Hepatocyte (in vitro differentiated cells): ENCODE results near the gene KRTAP5-1.

Experiments
- EZH2 ChIP-seq: fragments of 200-600 bp; sonication (generic); IDR thresholded peaks from 2 replicates; pipeline ENCODE4 v1.6.1; 2016; ENCODE audit warnings: antibody characterized with exemption, mild to moderate bottlenecking, borderline replicate concordance
- EZH2phosphoT487 ChIP-seq: fragments of 200-600 bp; sonication (generic); IDR thresholded peaks from one replicate; pipeline ENCODE4 v1.6.1; 2018; ENCODE audit warnings: antibody characterized with exemption, mild to moderate bottlenecking, low read depth, moderate library complexity; ENCODE audit not compliant: unreplicated experiment, severe bottlenecking

DNA sequence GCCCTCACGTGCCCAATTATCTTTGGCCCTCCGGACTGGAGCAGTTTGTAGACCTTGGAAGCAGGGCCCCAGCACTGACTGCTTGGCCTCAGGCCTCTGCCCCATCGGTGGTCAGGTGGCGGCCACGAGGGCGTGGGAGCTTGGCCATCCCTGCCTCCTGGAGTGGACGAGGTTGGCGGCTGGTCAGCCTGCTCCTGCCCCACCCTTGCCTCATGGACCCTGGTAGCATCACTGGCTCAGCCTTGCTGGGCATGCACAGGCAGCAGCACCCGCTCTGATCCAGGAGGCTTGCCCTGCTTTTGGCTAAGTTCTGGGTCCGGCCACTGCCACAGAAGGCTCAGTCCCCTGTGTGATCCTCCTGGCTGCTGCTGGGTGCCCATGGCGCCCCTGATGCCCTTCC is 19.1 kb upstream of the KRTAP5-1 start:
- no peak for TF ChIP-seq EZH2phosphoT487
- no peak for TF ChIP-seq EZH2
